Endothelial cell (in vitro differentiated cells): ENCODE results near the gene PLEKHG3. TPM values are rescaled to one million over a fixed set of nuclear protein-coding genes. Genes with fewer than 3 reads are reported as not detected.

Experiments used
- DNase-seq: peaks from one replicate; pipeline ENCODE4 v3.0.0; 2021; ENCODE audit warnings: low spot score
- H3K27ac Mint-ChIP-seq: one replicate; pipeline ENCODE4 v1.8.0; 2021; ENCODE audit warnings: mixed read lengths, inconsistent platforms; ENCODE audit not compliant: unreplicated experiment
- H3K27me3 Mint-ChIP-seq: one replicate; pipeline ENCODE4 v1.8.0; 2021; ENCODE audit warnings: mild to moderate bottlenecking, moderate library complexity, mixed read lengths, inconsistent platforms; ENCODE audit not compliant: unreplicated experiment
- H3K36me3 Mint-ChIP-seq: one replicate; pipeline ENCODE4 v1.8.0; 2021; ENCODE audit warnings: mild to moderate bottlenecking, low read depth, mixed read lengths, inconsistent platforms; ENCODE audit not compliant: unreplicated experiment
- H3K4me1 Mint-ChIP-seq: one replicate; pipeline ENCODE4 v1.8.0; 2021; ENCODE audit warnings: mild to moderate bottlenecking, mixed read lengths, inconsistent platforms; ENCODE audit not compliant: unreplicated experiment
- H3K4me3 Mint-ChIP-seq: one replicate; pipeline ENCODE4 v1.8.0; 2021; ENCODE audit warnings: mild to moderate bottlenecking, mixed read lengths, inconsistent platforms; ENCODE audit not compliant: unreplicated experiment
- H3K9me3 Mint-ChIP-seq: one replicate; pipeline ENCODE4 v1.8.0; 2021; ENCODE audit warnings: mixed read lengths, inconsistent platforms; ENCODE audit not compliant: unreplicated experiment
- total RNA-seq: library from RNA; stranded (reverse); fragmentation: NEBNext Ultra II Directional; extraction: Animal tissue kit (Norgen Biotek cat#: 25700); gene quantifications from one replicate; pipeline ENCODE4 v1.2.1, GENCODE V29; 2021; ENCODE audit not compliant: unreplicated experiment
- TF ChIP-seq, protein P1 (sequence below): fragments of 200-600 bp; sonication (generic); IDR thresholded peaks from one replicate; pipeline ENCODE4 v1.5.0; 2021; ENCODE audit warnings: antibody characterized with exemption; ENCODE audit not compliant: unreplicated experiment

The PLEKHG3 gene
- total RNA-seq, 1 donor from 2014 or later, result 31.4 TPM

DNA sequence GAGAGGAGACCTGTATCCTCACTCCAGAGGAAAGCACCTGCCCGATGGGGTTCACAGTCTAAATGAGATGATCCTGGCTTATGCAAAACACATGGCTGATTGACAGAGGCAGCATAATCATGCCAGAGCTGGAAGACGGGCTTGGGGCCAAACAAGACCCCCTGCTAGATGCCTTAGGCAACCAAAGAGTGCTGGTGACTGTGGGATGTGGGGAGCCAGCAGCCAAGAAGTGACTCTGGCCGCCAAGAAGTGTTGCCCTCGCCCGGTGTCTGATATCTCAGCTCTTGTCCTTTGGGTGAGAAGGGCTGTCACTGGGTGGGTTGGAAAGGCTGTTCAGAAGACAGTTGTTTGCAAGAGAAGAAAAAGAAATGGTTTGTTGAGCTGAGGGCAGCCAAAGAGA, 56.7 kb downstream of the PLEKHG3 start:
- Mint-ChIP-seq H3K4me3 (no peak overlapping the region), H3K36me3 (no peaks in the 10 kb centered on the region)

DNA sequence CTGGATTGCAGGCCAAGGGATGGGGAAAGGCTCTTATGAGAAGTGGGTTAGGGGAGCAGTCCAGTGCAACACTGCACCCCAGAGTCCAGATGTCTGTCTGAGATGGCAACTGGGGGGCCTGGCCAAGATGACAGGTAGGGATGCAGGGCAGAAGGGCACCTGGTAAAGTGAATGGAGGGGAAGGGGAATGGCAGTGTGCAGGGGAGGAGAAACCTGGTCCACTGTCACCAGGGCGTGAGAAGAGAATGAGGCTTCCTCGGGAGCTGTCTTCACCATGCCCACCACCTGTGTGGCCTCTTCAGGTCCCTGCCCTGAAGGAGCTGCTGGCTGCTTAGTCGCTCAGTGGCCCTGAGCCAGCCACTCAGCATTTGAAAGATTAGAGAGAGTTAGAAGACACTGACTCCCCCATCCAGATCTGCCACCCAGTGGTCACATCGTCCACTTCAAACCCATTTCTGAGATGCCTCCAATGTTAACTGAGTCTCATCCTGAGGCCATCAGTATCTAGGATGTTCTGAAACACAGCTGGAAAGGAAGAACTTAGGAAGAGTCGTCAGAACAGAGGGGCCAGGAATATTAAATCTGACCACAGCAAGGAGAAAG, 57.3 kb downstream of the PLEKHG3 start:
- H3K27ac Mint-ChIP-seq, result no peak overlapping the region
- no peaks in the 10 kb centered on the region for H3K9me3 Mint-ChIP-seq
- H3K36me3 Mint-ChIP-seq, result no peaks in the 10 kb centered on the region
- peaks cover 20% of the 10 kb centered on the region for H3K4me1 Mint-ChIP-seq
- H3K27me3 Mint-ChIP-seq, result peaks cover 14% of the 10 kb centered on the region
- no peak for DNase-seq
- no peak overlapping the region for H3K4me3 Mint-ChIP-seq
- TF ChIP-seq, protein P1, sequence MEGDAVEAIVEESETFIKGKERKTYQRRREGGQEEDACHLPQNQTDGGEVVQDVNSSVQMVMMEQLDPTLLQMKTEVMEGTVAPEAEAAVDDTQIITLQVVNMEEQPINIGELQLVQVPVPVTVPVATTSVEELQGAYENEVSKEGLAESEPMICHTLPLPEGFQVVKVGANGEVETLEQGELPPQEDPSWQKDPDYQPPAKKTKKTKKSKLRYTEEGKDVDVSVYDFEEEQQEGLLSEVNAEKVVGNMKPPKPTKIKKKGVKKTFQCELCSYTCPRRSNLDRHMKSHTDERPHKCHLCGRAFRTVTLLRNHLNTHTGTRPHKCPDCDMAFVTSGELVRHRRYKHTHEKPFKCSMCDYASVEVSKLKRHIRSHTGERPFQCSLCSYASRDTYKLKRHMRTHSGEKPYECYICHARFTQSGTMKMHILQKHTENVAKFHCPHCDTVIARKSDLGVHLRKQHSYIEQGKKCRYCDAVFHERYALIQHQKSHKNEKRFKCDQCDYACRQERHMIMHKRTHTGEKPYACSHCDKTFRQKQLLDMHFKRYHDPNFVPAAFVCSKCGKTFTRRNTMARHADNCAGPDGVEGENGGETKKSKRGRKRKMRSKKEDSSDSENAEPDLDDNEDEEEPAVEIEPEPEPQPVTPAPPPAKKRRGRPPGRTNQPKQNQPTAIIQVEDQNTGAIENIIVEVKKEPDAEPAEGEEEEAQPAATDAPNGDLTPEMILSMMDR, result no peak

More for the DNA sequence above, 56.7 kb downstream of the PLEKHG3 start:
- no peaks in the 10 kb centered on the region for H3K9me3 Mint-ChIP-seq
- DNase-seq, result no peak
- H3K27ac Mint-ChIP-seq, result no peak overlapping the region
- H3K4me1 Mint-ChIP-seq, result peaks cover 20% of the 10 kb centered on the region
- TF ChIP-seq, protein P1, result no peak
- peaks cover 14% of the 10 kb centered on the region for H3K27me3 Mint-ChIP-seq

DNA sequence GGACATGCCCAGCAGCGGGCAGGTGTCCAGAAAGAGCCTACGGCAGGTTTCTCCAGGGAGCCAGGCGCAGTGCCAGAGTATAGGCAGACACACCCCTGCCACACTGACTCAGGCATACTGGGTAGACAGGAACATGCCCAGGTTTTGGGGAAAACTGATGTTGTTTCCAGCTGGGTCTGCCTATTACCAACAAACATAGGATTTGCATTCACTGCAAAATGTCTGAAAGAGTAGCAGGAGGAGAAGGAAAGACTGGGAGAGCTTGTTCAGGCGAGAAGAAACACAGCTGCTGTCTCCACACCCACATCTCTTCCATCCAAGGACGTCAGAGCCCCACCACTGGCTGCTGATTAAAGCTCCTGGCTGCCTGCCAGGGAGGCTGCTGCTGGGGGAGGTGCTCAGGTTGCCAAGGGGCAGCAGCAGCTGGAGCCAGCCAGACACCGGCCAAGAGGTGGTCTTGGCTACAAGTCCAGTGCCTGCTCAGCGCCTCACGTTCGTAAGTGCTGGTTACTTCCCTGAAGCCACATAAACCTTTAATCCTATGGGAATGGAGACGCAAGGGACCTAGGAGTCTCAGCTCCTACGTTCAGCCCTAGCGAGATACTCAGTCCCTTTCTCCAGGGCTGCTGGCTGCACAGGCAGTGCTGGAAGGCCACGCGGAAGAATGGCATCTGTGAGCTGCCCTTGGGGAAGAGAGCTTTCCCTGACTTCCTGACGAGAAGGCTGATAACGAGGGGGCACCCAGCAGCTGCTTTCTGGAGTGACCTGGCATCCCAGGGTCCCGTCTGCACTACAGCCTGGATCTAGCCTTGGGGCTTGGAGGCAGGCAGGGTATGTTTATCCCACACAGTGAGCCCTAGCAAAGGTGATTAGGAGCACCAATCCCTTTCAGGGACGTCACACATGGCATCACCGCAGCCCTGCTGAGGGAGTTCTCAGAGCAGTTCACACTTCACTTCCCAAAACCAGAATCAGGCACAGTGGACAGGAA, 58.1 kb downstream of the PLEKHG3 start:
- no peaks in the 10 kb centered on the region for H3K9me3 Mint-ChIP-seq
- H3K4me1 Mint-ChIP-seq, result peaks cover 23% of the 10 kb centered on the region
- TF ChIP-seq, protein P1, result no peak

DNA sequence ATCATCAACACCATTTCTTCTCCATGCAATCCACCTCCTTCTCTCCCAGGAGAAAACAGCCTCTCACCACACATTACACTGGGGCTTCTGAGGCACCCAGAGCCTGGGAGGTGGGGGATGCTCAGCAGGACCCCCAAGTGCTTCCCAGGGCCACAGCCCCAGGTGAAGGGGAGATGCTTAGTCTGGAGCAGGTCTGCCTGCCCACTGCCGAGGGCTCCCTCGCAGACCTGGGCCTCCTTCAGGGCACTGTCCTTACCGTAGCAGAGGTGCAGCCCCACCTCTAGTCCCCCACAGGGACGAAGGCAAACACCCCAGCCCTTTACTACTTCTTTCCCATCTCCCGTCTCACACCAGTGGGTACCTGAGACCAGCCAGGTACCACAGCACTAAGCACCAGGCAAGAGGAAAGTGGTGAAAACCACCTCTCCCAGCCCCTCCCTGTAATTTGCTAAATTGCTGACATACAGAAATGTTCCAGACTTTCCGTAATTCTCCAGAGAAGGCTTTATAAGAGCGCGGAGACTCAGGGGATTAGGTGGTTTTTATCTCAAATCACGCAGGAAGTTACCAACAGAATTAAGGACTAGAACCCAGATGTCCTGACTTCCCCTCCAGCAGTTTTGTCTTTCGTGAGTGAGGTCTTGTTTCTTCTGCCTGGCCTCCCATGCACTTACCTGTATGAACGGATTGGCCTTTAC, 59.0 kb downstream of the PLEKHG3 start:
- H3K27me3 Mint-ChIP-seq, result peaks cover 17% of the 10 kb centered on the region
- H3K9me3 Mint-ChIP-seq, result no peaks in the 10 kb centered on the region
- H3K4me1 Mint-ChIP-seq, result peaks cover 25% of the 10 kb centered on the region
- TF ChIP-seq, protein P1, result no peak
- DNase-seq, result no peak
- H3K27ac Mint-ChIP-seq, result peak overlapping the region; percentile 64
- no peak overlapping the region for H3K4me3 Mint-ChIP-seq
- H3K36me3 Mint-ChIP-seq, result no peaks in the 10 kb centered on the region

More for the DNA sequence above, 58.1 kb downstream of the PLEKHG3 start:
- H3K4me3 Mint-ChIP-seq, result no peak overlapping the region
- peaks cover 14% of the 10 kb centered on the region for H3K27me3 Mint-ChIP-seq
- DNase-seq, result no peak
- H3K27ac Mint-ChIP-seq, result peak overlapping the region; percentile 40
- H3K36me3 Mint-ChIP-seq, result no peaks in the 10 kb centered on the region
